22Rv1 (cell line): ENCODE results near the gene FUT1.
"Not testable (repeated sequence)": the region's sequence is repeated elsewhere in the genome, so short reads cannot be mapped to it uniquely, and the experiment has no call there.

Experiments
- ZFX ChIP-seq: fragments of 450-650 bp; IDR thresholded peaks from 2 replicates; pipeline ENCODE4 v1.6.1; 2017; ENCODE audit warnings: antibody characterized with exemption, borderline replicate concordance
- TF ChIP-seq, protein P1 (sequence below): fragments of 450-650 bp; IDR thresholded peaks from 2 replicates; pipeline ENCODE4 v1.5.1; 2017; ENCODE audit warnings: mild to moderate bottlenecking

GRCh38 chr19:48718106-48718505, 34.3 kb downstream of the FUT1 start:
- TF ChIP-seq, protein P1, sequence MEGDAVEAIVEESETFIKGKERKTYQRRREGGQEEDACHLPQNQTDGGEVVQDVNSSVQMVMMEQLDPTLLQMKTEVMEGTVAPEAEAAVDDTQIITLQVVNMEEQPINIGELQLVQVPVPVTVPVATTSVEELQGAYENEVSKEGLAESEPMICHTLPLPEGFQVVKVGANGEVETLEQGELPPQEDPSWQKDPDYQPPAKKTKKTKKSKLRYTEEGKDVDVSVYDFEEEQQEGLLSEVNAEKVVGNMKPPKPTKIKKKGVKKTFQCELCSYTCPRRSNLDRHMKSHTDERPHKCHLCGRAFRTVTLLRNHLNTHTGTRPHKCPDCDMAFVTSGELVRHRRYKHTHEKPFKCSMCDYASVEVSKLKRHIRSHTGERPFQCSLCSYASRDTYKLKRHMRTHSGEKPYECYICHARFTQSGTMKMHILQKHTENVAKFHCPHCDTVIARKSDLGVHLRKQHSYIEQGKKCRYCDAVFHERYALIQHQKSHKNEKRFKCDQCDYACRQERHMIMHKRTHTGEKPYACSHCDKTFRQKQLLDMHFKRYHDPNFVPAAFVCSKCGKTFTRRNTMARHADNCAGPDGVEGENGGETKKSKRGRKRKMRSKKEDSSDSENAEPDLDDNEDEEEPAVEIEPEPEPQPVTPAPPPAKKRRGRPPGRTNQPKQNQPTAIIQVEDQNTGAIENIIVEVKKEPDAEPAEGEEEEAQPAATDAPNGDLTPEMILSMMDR, result not testable (repeated sequence)
- not testable (repeated sequence) for TF ChIP-seq ZFX
